Measurements from ENCODE around the gene PTPRQ.

The PTPRQ gene

DNA sequence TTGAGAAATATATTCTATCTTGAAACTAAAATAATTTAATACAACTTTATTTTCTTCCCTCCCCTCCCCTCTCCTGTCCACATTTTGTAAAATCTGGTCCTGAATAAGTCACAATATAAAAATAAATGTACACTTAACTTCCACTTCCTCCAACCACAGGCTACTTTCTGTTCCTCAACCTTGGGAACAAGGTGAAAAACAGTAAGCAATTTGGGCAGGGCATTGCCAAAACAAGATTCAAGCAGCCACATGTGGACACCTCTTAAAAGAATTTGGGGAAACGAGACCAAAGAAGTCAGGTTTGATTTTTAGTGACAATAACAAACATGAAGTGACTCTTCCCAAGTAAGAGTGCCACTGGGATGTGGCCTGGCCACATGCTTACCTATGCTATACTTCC lies 115.7 kb downstream of the PTPRQ start:
- DNase-seq: no peak

DNA sequence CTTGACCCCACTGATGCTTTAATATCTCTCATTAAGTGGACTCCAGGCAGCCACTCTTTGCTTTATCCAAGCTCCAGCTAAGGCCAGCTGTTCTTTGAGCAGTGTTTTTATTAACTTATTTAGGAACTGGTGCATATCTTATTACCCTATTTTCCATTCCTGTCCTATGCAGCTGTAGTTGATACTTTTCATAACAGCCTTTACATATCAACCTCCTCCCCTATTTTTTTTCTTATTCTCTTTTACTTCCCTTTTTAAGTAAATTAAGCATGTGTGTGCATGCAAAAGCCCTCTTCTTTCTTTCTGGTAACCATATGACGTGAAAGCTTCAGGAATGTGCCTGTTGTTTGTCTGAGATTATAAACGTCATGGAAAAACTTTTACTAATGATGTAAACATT lies 121.2 kb downstream of the PTPRQ start:
- no peak for DNase-seq

GRCh38 chr12:80567401-80567800 lies 123.4 kb downstream of the PTPRQ start:
- DNase-seq: no peak

DNA sequence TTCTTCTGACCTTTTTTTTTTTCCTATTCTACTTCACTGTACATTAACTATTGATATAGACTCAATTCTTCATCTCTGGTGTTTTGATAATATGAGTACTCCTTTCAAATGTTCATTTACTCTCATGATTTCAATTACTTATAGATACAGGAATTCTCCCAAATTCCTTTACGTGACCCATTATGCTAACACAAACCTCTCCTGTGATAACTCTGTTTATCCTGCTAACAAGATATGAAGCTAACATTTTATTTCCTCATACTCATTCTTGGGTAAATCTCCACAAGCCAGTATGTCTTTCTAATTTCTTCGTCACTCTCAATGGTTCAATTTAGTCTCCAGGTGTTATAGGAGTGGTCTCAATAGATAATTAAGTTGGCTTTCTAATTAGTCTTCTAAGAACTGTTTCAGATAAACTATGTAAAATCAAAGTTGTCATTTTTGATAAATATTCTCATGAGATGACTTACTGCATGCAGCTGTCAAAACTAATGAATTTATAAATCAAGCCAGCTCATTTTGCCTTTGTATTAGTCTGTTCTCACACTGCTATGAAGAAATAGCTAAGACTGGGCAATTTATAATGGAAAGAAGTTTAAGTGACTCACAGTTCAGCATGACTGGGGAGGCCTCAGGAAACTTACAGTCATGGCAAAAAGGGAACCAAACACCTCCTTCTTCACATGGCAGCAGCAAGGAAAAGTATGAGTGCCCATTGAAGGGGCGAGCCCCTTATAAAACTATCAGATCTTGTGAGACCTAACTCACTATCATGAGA lies 132.8 kb downstream of the PTPRQ start:
- no peak for DNase-seq

GRCh38 chr12:80580254-80580653 lies 136.2 kb downstream of the PTPRQ start:
- no peak for DNase-seq

DNA sequence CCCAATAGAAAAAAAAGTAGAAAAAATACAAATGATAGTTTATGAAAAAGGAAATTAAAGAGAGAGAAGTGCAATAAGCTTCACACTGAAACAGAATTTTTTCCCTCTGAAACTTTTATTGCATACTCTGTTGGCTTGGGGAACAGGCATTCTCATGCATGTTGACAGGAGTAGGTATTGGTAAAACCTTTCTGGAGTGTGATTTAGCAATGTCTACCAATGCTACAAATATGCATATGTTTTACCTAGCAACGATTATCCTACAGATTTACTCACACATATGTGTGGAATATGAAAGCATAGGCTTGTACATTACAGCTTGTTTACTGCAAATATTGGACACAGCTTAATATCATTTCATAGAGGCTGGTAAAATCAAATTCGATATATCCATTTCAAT lies 137.7 kb downstream of the PTPRQ start:
- DNase-seq: no peak

DNA sequence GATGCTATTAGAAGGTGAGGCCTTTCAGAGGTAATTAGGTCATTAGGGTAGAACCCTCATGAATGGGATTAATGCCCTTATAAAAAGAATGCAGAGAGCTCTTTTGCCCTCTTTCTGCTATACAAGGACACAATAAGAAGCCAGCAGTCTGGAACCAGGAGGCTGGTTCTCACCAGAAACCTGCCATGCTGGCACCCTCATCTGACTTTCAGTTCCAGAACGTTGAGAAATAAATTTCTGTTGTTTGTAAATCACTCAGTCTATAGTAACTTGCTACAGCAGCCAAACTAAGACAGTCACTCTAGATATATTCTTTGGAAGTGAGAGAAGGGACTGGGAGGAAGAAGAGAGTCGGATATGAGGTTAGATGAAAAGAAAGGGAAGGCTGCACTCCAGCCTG lies 138.4 kb downstream of the PTPRQ start:
- no peak for DNase-seq

GRCh38 chr12:80589077-80589476 lies 145.0 kb downstream of the PTPRQ start:
- no peak for DNase-seq

DNA sequence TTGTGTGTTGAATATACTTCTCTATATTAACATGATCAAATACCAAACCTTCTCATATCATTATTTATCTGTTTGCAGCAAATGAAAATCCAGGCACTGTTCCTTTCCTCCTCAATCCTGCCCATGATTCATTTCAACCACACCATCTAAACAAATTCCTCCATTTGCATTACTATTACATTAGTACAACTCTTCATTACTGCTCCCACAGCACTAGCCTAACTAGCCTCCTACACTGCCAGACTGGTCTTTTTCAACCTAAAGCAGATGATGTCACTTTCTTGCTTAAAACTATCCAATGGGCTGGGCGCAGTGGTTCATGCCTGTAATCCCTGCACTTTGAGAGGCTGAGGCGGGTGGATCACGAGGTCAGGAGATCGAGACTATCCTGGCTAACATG lies 146.1 kb downstream of the PTPRQ start:
- no peak for DNase-seq

DNA sequence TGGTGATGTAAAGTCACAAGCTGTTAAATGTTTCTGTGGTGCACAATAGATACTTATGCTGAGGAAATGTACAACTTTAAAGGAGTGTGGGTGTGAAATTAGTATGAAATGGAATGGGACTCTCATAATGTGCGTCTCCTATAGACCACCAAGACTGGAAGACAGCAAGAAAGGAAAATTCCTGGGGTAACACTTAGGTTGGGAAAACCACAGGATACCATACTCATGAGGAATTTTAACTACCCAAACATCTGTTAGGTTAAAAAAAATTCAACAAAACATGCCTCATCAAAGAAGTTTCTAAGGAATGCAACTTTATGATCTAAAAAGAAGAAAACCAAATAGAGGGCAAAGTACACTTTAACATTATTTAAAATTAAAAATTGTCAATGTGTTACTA lies 149.7 kb downstream of the PTPRQ start:
- no peak for DNase-seq

DNA sequence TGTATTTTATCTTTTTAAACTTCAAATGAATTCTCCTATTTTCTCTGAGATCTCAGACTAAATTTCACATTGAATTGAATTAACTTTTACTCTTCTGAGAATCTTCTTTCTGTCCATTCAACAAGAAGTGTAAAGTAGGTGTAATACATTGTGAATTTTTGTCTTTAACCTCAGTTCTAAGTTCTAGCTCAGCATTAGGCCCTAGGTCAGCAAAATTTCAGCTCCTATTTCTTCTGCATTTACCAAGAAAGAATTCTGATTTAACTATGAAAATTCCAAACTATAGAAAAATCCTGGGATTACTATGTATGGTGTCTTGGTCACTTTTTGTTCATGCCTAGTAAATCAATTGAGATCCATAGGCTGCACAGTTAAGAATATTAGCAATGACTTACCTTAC lies 152.5 kb downstream of the PTPRQ start:
- no peak for DNase-seq

DNA sequence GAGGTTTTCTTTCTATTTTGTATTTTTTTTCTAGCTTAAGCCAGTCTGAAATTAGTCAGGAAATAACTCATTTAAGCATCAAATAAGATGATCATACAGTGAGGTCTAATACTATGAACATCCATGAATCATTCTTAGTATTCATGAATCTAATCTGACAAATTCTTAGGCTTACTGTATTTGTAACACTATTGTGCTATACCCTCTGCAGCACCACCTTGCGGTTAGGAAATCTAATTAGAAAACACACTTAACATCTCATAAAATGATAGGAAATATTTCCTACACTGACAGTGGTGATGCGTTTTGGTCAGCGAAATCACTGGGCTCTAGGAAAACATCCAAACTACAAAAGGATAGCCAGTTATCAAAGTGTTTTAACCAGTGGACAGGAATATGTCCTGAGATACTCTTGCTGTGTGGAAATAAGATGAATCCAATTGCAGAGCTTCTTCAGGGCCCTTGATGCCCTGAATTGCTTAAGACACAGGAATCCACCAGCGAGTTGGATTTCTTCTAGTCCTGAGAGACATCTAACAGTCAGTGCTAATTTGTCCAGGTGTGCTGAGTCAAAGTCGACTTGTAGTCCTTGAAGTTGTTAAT lies 154.1 kb downstream of the PTPRQ start:
- DNase-seq: no peak

DNA sequence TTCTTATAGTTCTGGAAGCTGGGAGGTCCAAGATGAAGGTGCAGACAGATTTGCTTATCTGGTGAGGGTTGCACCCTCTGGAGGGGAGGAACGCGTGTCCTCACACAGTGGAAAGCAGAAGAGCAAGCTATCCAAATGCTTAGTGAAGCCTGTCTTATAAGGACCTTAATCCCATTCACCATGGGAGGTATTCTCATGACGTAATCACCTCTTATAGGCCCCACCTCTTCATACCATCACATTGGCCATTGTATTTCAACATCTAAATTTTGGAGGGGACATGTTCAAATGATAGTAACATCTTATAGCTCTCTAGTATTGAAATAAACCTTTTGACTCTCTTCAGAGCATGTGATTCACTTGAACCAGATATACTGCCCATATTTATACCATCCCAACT lies 158.4 kb downstream of the PTPRQ start:
- no peak for DNase-seq

DNA sequence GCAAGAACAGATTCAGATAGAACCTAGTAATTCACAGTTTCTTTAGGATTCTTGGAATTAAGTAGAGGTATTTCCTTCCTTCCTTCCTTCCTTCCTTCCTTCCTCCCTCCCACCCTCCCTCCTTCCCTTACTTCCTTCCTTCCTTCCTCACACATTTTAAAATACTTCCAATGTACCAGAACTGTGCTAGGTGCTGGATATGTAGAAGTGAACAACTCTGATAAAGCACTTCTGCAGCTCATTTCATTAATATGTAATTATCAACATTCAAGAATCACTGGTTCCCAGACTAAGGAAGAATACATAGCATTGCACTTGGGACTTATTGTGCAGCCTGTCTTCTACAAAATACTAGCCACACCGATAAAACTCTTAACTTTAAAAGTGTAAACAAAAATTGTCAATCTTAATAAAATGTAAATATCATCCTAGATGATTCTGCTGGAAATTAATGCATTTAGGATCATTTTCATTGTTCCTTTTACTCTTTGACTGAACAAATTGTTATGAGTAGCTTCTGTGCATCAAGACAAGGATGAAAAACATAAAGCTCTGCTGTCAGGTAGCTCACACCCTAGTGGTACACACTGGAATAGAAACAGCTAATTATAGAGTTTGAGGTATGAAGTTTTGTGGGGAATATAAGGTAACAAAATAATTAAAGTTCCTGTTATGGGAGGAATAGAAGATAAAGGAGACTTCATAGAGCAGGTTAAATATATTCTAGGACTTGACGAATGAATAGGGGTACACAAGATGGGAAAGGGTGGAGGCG lies 163.5 kb downstream of the PTPRQ start:
- DNase-seq: no peak

GRCh38 chr12:80617733-80618132 lies 173.7 kb downstream of the PTPRQ start:
- DNase-seq: no peak

DNA sequence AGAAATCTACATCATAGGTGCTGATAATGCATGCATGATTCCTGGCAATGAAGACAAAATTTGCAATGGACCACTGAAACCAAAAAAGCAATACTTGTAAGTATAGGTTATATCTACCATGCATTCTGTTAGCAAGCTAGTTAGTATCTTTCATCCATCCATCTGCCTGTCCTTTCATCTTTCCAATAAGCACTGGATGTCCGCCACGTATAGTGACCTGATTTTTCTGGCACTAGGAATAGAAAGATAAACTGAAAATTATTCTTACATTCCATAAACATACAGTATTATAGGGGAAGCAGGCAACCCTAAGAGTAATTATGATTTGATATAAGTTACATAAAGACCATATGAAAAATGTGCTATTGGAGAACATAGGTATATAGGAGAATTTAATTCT lies 176.2 kb downstream of the PTPRQ start:
- no peak for DNase-seq

GRCh38 chr12:80622271-80622670 lies 178.2 kb downstream of the PTPRQ start:
- DNase-seq: no peak

DNA sequence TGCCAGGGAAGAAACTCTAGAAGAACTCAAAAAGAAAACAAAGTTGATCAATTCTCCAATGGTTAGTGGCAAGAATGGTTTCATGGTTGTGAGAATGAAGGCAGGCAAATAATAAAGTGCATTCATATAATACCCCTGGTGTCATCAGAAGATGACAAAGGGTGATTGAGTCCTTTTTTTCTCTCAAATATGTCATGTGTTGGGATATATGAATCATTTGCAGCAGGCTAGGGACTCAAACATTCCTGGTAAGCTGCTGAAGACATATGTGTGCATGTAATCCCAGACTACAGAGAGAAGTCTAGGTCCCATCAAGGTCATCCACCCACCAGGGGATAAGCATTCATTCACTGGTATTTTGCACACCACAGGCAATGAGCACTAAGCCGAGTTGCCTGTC lies 181.0 kb downstream of the PTPRQ start:
- DNase-seq: no peak

GRCh38 chr12:80625901-80626300 lies 181.9 kb downstream of the PTPRQ start:
- DNase-seq: no peak

DNA sequence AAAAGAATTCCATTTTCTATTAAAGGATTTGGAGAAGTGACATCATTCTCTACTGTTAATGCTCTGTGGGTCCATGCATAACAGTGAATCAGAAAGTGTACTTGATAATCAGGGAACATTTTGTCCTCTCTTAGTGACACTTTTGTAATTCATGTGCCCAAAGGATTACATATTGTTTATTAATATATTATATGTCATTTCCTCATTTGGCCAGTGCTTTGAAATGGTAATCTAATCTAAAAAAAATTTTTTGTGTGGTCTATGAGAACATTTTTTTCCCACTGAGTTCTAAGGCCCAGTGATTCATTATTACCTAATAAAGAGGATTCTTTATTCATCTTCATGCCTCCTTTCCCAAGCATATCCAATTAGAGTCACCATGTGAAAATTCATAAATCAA lies 183.7 kb downstream of the PTPRQ start:
- DNase-seq: no peak

DNA sequence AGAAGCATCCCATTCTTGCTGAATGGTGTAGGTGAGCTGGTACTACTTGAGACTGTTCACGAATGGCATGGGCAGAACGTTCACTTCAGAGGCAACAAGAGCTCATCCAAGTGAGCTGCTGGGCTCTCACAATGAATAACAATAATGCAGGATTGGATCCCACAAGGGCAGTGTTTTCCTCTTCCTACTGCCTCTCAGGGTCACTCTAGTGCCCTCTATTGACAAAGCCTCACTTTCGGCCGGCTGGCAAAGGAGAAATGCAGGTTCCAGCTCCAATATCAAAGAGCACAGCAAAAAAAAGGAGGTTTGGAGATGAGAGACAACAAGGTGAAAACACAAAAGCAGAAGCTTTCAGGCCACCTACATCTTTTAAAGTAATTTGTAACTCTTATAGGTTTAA lies 188.8 kb downstream of the PTPRQ start:
- no peak for DNase-seq

GRCh38 chr12:80634903-80635302 lies 190.9 kb downstream of the PTPRQ start:
- no peak for DNase-seq

GRCh38 chr12:80636832-80637231 lies 192.8 kb downstream of the PTPRQ start:
- DNase-seq: no peak

DNA sequence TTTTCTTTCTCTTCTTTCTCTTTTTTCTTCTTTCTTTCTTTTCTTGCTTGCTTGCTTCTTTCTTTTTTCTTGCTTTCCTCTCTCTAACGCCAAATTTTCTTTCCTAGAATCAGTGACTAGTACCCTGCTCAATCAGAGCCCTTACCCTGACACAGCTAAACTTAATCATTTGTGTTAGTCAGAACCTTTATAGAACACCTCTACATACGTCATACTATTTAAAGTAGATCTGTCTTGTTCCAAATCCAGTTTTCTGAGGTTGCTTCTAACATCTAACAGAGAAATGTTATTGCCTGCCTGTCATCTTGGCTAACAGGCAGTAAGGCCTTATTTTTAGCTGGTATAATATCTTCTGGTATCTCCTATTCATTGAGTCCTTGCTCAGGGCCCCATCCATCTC lies 197.9 kb downstream of the PTPRQ start:
- DNase-seq: no peak

Measured in NCI-H1417 treated with DMSO at 0.1 percent for 48 hours (cell line).